ENCODE data around the gene FBXL19.

FBXL19 gene

DNA sequence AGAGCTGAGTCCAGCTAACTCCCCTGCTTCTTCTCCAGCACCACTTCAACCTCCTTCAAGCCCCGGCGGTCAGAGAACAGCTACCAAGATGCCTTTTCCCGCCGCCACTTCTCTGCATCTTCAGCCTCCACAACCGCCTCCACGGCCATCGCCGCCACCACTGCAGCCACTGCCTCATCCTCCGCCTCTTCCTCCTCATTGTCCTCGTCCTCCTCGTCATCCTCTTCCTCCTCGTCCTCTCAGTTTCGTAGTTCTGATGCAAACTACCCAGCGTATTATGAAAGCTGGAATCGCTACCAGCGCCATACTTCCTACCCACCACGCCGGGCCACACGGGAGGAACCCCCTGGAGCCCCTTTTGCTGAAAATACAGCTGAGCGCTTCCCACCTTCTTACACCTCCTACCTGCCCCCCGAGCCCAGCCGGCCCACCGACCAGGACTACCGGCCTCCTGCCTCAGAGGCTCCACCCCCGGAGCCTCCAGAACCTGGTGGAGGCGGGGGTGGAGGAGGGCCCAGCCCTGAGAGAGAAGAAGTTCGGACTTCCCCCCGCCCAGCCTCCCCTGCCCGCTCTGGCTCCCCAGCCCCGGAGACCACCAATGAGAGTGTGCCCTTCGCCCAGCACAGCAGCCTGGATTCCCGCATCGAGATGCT, 41.3 kb downstream of the FBXL19 start:
- DNase-seq = no peak

DNA sequence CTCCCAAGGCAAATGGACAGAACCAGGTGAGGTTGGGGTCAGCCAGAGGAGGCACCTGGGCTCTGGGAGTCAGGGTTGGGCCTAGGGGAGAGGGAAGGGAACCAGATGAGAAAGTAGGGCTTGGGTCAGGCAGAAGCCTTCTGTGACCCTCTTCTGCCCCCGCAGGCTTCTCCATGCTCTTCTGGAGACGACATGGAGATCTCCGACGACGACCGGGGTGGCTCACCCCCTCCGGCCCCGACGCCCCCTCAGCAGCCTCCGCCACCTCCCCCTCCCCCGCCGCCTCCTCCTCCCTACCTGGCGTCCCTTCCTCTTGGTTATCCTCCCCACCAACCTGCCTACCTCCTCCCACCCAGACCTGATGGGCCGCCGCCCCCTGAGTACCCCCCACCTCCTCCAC, 42.1 kb downstream of the FBXL19 start:
- DNase-seq = no peak

DNA sequence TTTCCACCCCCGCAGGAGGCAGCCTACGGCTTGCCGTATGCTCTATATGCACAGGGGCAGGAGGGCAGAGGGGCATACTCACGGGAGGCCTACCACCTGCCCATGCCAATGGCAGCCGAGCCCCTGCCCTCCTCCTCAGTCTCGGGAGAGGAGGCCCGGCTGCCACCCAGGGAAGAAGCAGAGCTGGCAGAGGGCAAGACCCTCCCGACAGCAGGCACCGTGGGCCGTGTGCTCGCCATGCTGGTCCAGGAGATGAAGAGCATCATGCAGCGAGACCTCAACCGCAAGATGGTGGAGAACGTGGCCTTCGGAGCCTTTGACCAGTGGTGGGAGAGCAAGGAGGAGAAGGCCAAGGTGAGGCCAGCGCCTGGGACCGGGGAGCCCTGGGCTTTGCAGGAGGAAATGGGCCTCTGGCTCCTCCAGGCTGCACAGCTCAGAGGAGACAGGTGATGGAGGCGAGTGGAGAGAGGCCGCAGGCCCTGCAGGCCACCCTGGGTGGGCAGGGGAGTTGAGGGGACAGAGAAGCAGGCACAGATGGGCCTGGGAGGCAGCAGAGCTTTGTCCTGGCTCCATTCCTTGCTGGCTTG, 42.8 kb downstream of the FBXL19 start:
- DNase-seq = no peak

- no peak for DNase-seq
These were observed 44.4 kb downstream of the FBXL19 start for GRCh38 chr16:30967795-30968194.

DNA sequence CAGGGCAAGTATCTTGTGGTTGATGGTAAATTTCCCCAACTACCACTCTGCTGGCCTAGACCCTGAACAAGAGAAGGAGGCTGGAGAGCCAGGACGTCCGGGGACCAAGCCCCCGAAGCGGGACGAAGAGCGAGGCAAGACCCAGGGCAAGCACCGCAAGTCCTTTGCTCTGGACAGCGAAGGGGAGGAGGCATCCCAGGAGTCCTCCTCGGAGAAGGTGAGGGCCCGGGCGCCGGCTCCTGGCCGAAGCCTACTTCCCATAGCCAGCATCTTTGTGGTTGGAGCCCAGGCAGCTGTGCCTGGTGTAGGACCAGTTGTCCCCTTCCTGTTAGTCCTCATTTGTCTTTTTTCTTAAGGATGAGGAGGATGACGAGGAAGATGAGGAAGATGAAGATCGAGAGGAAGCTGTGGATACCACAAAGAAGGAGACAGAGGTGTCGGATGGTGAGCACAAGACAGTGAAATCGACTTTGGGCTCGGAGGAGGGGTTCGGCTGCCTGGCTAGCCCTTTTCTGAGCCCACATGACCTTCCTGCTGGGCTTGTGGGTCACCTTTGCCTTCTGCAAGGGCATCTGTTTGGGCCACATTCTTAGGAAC, 46.0 kb downstream of the FBXL19 start:
- DNase-seq = no peak

- DNase-seq = no peak
These were observed 47.9 kb downstream of the FBXL19 start for GRCh38 chr16:30971298-30971697.

- DNase-seq = no peak
These were observed 49.5 kb downstream of the FBXL19 start for GRCh38 chr16:30972872-30973271.

DNA sequence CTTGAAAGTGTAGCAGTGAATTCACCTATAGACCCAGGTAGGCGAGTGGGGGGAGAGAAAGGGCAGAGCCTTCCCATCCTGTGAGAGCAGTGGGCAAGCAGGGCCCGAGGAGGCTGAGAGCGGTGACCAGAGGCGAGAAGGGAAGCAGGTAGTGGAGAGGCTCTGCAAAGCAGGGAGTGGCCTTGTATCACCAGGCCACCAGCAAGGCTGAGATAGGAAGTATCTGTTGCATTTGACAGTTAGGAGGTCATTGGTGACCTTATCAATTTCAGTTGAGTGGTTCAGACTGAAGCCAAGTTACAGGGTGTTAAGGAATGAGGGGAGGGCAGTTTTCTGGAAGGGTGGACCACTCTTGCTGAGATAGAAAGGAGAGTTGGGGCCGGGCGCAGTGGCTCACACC, 51.0 kb downstream of the FBXL19 start:
- no peak for DNase-seq

GRCh38 chr16:30976486-30976885, 53.1 kb downstream of the FBXL19 start:
- no peak for DNase-seq

DNA sequence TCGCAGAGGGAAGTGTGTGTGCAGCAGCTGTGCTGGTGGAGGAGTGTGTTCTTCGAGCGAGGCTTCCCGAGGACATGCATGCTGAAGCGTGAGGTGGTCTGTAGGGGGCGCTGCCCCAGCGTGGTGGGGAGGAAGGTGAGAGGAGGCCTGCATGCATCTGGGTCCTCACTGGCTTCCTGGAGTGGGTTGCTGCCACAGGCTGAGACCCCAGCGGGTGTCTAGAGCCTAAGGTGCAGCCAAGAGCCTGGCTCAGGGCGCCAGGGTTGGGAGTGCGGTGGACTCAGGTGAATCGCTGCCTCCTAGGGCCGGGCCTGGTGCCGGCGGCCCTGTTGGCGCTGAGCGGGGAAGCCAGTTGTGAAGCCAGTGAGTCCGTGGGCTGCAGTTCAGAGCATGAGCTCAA, 54.1 kb downstream of the FBXL19 start:
- DNase-seq = no peak

- no peak for DNase-seq
These were observed 56.0 kb downstream of the FBXL19 start for GRCh38 chr16:30979170-30980022.

- DNase-seq = no peak
These were observed 56.6 kb downstream of the FBXL19 start for GRCh38 chr16:30980023-30980371.

- DNase-seq = no peak
These were observed 57.1 kb downstream of the FBXL19 start for GRCh38 chr16:30980434-30980833.

DNA sequence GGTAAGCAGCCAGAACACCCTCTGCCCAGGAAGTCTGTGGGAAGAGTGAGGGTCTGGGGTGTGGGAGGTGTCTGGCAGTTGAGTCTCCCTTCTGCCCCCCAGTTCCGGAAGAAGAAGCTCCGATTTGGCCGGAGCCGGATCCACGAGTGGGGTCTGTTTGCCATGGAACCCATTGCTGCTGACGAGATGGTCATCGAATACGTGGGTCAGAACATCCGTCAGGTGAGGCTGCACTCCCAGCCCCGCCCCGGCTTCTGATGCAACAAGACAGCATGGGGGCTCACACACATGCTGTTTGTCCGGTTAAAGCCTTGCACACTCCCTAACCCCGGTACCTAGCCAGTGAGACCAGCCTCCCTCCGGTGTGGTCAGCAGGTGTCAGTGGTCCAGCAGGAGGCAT, 57.6 kb downstream of the FBXL19 start:
- no peak for DNase-seq

DNA sequence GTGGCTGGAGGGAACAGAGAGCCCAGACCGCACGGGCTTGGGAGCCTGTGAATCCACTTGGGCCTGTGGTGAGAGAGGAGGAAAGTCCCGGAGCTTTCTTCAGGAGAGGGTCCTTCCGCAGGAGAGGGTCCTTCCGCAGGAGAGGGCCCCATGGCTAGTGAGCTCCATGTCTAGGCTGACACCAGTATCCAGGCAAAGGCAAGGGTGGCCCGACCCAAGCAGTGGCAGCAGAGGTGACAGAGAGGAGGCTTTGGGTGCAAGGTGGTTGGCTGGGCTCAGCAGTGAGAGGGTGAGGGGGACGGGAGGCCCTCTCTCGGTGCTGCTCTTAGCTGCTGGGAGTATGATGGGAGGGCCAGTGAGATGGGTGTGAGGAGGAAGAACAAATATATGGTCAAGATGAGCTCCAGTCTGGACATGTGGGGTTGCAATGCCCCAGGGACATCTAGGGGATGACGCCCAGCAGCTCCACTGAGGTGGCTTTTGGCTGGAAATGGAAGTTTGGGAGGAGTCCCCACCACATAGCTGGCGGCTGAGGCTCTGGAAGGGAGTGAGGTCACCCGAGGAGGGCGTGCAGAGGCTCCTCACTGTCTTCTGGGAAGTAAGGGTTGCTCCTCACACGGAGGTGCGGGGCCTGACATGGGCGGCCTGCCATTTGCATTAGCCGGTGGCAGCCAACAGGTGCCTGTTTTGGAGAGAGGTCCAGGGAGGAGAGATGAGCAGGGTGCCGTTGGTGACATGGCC, 59.3 kb downstream of the FBXL19 start:
- DNase-seq = no peak

DNA sequence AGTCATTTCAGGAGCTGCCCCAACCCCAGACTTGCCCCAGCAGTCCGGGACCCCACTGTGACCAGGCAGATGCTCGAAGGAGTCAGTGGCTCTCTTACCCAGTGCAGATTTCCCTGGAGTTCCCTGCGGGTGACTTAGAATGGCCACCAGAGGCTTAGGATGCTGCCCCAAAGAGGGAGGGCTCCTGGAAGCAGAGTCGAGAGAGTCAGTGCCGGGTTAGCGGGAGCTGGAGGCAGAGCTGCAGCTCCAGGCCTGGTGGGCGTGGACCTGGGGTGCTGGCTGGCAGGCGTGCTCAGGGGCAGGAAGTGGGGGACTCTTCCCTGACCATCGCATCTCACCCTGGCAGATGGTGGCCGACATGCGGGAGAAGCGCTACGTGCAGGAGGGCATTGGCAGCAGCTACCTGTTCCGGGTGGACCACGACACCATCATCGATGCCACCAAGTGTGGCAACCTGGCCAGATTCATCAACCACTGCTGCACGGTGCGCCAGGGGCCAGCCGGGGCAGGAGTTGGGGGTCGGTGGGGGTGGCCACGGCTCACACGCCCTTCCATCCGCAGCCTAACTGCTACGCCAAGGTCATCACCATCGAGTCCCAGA, 60.0 kb downstream of the FBXL19 start:
- DNase-seq = no peak

DNA sequence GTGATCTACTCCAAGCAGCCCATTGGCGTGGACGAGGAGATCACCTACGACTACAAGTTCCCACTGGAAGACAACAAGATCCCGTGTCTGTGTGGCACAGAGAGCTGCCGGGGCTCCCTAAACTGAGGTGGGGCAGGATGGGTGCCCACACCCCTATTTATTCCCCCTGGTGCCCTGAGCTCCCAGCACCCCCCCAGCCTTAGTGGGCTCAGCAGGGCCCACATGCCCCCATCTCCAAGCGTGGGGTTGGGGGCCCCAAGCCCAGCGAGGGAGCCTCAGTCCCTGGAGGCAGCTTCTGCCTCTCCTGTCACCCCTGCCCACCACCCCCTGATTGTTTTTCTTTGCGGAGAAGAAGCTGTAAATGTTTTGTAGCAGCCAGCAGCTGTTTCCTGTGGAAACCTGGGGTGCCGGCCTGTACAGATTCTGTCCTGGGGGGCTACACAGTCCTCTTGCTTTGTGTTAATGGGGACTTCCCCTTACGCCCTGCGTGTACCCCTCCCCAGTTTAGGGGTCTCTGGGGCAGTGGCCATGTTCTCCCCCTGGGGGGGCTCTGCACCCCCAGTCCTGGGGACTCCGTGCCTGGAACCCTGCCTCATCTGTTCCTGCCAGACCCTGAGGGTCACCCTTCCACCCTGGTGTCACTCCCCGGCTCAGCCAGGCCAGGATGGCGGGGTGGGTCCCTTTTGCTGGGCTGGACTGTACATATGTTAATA, 60.7 kb downstream of the FBXL19 start:
- no peak for DNase-seq

GRCh38 chr16:30984669-30985400, 61.5 kb downstream of the FBXL19 start, which contains the start of gene HSD3B7:
Gene HSD3B7 (plus strand): TSS chr16:30985207. CDS start chr16:30985659, 452 bp downstream.
- peak; percentile 64 for DNase-seq

GRCh38 chr16:30985401-30986128, 62.2 kb downstream of the FBXL19 start:
- no peak for DNase-seq

Measured in right kidney (tissue), 1 donor.